HUES48 (cell line): ENCODE data around the gene FMNL1.

Experiments used
- H3K27ac ChIP-seq: one replicate; pipeline ENCODE4 v1.7.0; 2013; ENCODE audit warnings: low read depth, low read length, inconsistent platforms
- H3K27me3 ChIP-seq: 2 replicates; pipeline ENCODE4 v1.6.1; 2013; ENCODE audit warnings: mild to moderate bottlenecking, low read length; ENCODE audit not compliant: control insufficient read depth, insufficient read depth
- H3K36me3 ChIP-seq: 2 replicates; pipeline ENCODE4 v1.6.1; 2013; ENCODE audit warnings: low read length; ENCODE audit not compliant: control insufficient read depth, insufficient read depth
- H3K4me1 ChIP-seq: 2 replicates; pipeline ENCODE4 v1.6.1; 2013; ENCODE audit warnings: mild to moderate bottlenecking, low read length; ENCODE audit not compliant: control insufficient read depth, insufficient read depth
- H3K4me3 ChIP-seq: 2 replicates; pipeline ENCODE4 v1.5.1; 2013; ENCODE audit warnings: mild to moderate bottlenecking, low read depth, low read length
- H3K9ac ChIP-seq: 2 replicates; pipeline ENCODE4 v1.6.1; 2013; ENCODE audit warnings: mild to moderate bottlenecking, low read depth, low read length, moderate library complexity
- H3K9me3 ChIP-seq: 2 replicates; pipeline ENCODE4 v1.6.1; 2013; ENCODE audit warnings: low read length; ENCODE audit not compliant: control insufficient read depth, insufficient read depth

The FMNL1 gene

GRCh38 chr17:45237686-45238085 is 16.0 kb downstream of the FMNL1 start:
- H3K4me1 ChIP-seq = peaks cover 10% of the 10 kb centered on the region
- H3K36me3 ChIP-seq = no peaks in the 10 kb centered on the region
- H3K27me3 ChIP-seq = peaks cover 30% of the 10 kb centered on the region
- no peak overlapping the region for H3K9ac ChIP-seq
- no peak overlapping the region for H3K27ac ChIP-seq
- H3K9me3 ChIP-seq = no peaks in the 10 kb centered on the region
- H3K4me3 ChIP-seq = no peak overlapping the region

GRCh38 chr17:45238155-45238774 is 16.6 kb downstream of the FMNL1 start:
- Histone ChIP-seq H3K9me3 (no peaks in the 10 kb centered on the region), H3K4me3 (no peak overlapping the region), H3K9ac (no peak overlapping the region), H3K27me3 (peaks cover 30% of the 10 kb centered on the region), H3K36me3 (no peaks in the 10 kb centered on the region), H3K4me1 (peaks cover 10% of the 10 kb centered on the region), H3K27ac (no peak overlapping the region)

- H3K36me3 ChIP-seq = no peaks in the 10 kb centered on the region
- H3K9ac ChIP-seq = no peak overlapping the region
- H3K27ac ChIP-seq = no peak overlapping the region
- peak overlapping the region; percentile 68 for H3K4me3 ChIP-seq
- no peaks in the 10 kb centered on the region for H3K9me3 ChIP-seq
- H3K27me3 ChIP-seq = peaks cover 30% of the 10 kb centered on the region
- peaks cover 8% of the 10 kb centered on the region for H3K4me1 ChIP-seq
These were observed 19.2 kb downstream of the FMNL1 start for GRCh38 chr17:45240905-45241327.

GRCh38 chr17:45241328-45242028 is 19.8 kb downstream of the FMNL1 start:
- peak overlapping the region; percentile 68 for H3K4me3 ChIP-seq
- H3K9ac ChIP-seq = no peak overlapping the region
- H3K4me1 ChIP-seq = peaks cover 8% of the 10 kb centered on the region
- H3K9me3 ChIP-seq = no peaks in the 10 kb centered on the region
- H3K27me3 ChIP-seq = peaks cover 30% of the 10 kb centered on the region
- no peak overlapping the region for H3K27ac ChIP-seq
- no peaks in the 10 kb centered on the region for H3K36me3 ChIP-seq

- Histone ChIP-seq H3K4me1 (peaks cover 12% of the 10 kb centered on the region), H3K27ac (no peak overlapping the region), H3K4me3 (0 out of 2 replicates have a peak overlapping the region, but pooled peaks have one; percentile 31), H3K9ac (no peak overlapping the region), H3K36me3 (no peaks in the 10 kb centered on the region), H3K27me3 (peaks cover 30% of the 10 kb centered on the region), H3K9me3 (no peaks in the 10 kb centered on the region)
These were observed 20.3 kb downstream of the FMNL1 start for GRCh38 chr17:45242029-45242414.

GRCh38 chr17:45243750-45244149 is 22.1 kb downstream of the FMNL1 start:
- no peak overlapping the region for H3K27ac ChIP-seq
- no peaks in the 10 kb centered on the region for H3K9me3 ChIP-seq
- H3K4me1 ChIP-seq = peaks cover 17% of the 10 kb centered on the region
- peaks cover 19% of the 10 kb centered on the region for H3K27me3 ChIP-seq
- H3K4me3 ChIP-seq = no peak overlapping the region
- no peak overlapping the region for H3K9ac ChIP-seq
- H3K36me3 ChIP-seq = no peaks in the 10 kb centered on the region

- Histone ChIP-seq H3K4me3 (no peak overlapping the region), H3K36me3 (peaks cover 6% of the 10 kb centered on the region; the same call in 1 of the 2 replicates), H3K27ac (no peak overlapping the region), H3K4me1 (peaks cover 18% of the 10 kb centered on the region), H3K9ac (no peak overlapping the region), H3K9me3 (no peaks in the 10 kb centered on the region), H3K27me3 (peaks cover 11% of the 10 kb centered on the region)
These were observed 23.3 kb downstream of the FMNL1 start for GRCh38 chr17:45244725-45245656.

- Histone ChIP-seq H3K9me3 (no peaks in the 10 kb centered on the region), H3K9ac (no peak overlapping the region), H3K4me3 (peak overlapping the region; percentile 88), H3K27ac (no peak overlapping the region), H3K4me1 (peaks cover 12% of the 10 kb centered on the region), H3K36me3 (peaks cover 11% of the 10 kb centered on the region), H3K27me3 (no peaks in the 10 kb centered on the region; the same call in 1 of the 2 replicates)
These were observed 24.7 kb downstream of the FMNL1 start for GRCh38 chr17:45246338-45246737.

- Histone ChIP-seq H3K27me3 (no peaks in the 10 kb centered on the region; the same call in 1 of the 2 replicates), H3K9ac (peak overlapping the region; percentile 65), H3K36me3 (peaks cover 11% of the 10 kb centered on the region), H3K4me1 (peaks cover 12% of the 10 kb centered on the region), H3K27ac (peak overlapping the region; percentile 93), H3K4me3 (peak overlapping the region; percentile 88), H3K9me3 (no peaks in the 10 kb centered on the region)
These were observed 25.3 kb downstream of the FMNL1 start for GRCh38 chr17:45246861-45247428.

GRCh38 chr17:45247429-45248131 is 25.9 kb downstream of the FMNL1 start:
- no peaks in the 10 kb centered on the region; the same call in 1 of the 2 replicates for H3K27me3 ChIP-seq
- peak overlapping the region; percentile 88 for H3K4me3 ChIP-seq
- peak overlapping the region; percentile 82 for H3K9ac ChIP-seq
- no peaks in the 10 kb centered on the region for H3K9me3 ChIP-seq
- peaks cover 11% of the 10 kb centered on the region for H3K36me3 ChIP-seq
- H3K27ac ChIP-seq = peak overlapping the region; percentile 93
- peaks cover 12% of the 10 kb centered on the region for H3K4me1 ChIP-seq
